Measurements from ENCODE around the gene SSBP4.
A peak's percentile ranks its signal among the peaks of the same experiment; 100 is the strongest.

SSBP4 gene

GRCh38 chr19:18473003-18473705 is 54.0 kb downstream of the SSBP4 start:
- no peak for DNase-seq

GRCh38 chr19:18473706-18474087 is 54.5 kb downstream of the SSBP4 start:
- no peak for DNase-seq

GRCh38 chr19:18474366-18474887 is 55.2 kb downstream of the SSBP4 start:
- no peak for DNase-seq

GRCh38 chr19:18475004-18475453 is 55.8 kb downstream of the SSBP4 start:
- no peak for DNase-seq

- DNase-seq, result no peak
These were observed 56.6 kb downstream of the SSBP4 start for GRCh38 chr19:18475762-18476331.

- DNase-seq, result no peak
These were observed 57.4 kb downstream of the SSBP4 start for GRCh38 chr19:18476507-18477041.

- no peak for DNase-seq
These were observed 58.0 kb downstream of the SSBP4 start for GRCh38 chr19:18477042-18477779.

- DNase-seq, result no peak
These were observed 58.8 kb downstream of the SSBP4 start for GRCh38 chr19:18477974-18478373.

GRCh38 chr19:18478545-18479311 is 59.5 kb downstream of the SSBP4 start:
- peak; percentile 45 for DNase-seq

GRCh38 chr19:18480006-18480691 is 61.0 kb downstream of the SSBP4 start:
- DNase-seq, result no peak

GRCh38 chr19:18481505-18482222 is 62.5 kb downstream of the SSBP4 start:
- no peak for DNase-seq

GRCh38 chr19:18483119-18483890 is 64.1 kb downstream of the SSBP4 start:
- no peak for DNase-seq
